Measurements from ENCODE around the gene TMX1.

TMX1 gene

GRCh38 chr14:51297066-51297465 is 57.0 kb downstream of the TMX1 start:
- Mint-ChIP-seq H3K9me3 (no peaks in the 10 kb centered on the region), H3K4me1 (peaks cover 10% of the 10 kb centered on the region)

GRCh38 chr14:51298895-51299294 is 58.8 kb downstream of the TMX1 start:
- ATAC-seq (peak; percentile 66), DNase-seq (no peak)
- Mint-ChIP-seq H3K4me3 (no peak overlapping the region), H3K27me3 (no peaks in the 10 kb centered on the region), H3K27ac (no peak overlapping the region), H3K4me1 (peaks cover 10% of the 10 kb centered on the region), H3K9me3 (no peaks in the 10 kb centered on the region)

More at GRCh38 chr14:51297066-51297465, 57.0 kb downstream of the TMX1 start:
- DNase-seq (no peak), ATAC-seq (no peak)
- H3K27ac Mint-ChIP-seq = no peak overlapping the region
- H3K27me3 Mint-ChIP-seq = no peaks in the 10 kb centered on the region
- no peak overlapping the region for H3K4me3 Mint-ChIP-seq

- ATAC-seq (no peak), DNase-seq (no peak)
- no peaks in the 10 kb centered on the region for H3K9me3 Mint-ChIP-seq
- peak overlapping the region in 1 of 2 donors; percentile 48 for H3K27ac Mint-ChIP-seq
- H3K4me1 Mint-ChIP-seq = peaks cover 21% of the 10 kb centered on the region
- H3K27me3 Mint-ChIP-seq = no peaks in the 10 kb centered on the region
- H3K4me3 Mint-ChIP-seq = no peak overlapping the region
Observed at GRCh38 chr14:51302295-51303030, 62.4 kb downstream of the TMX1 start.

GRCh38 chr14:51304438-51304837 is 64.4 kb downstream of the TMX1 start:
- Mint-ChIP-seq H3K4me3 (no peak overlapping the region), H3K27ac (no peak overlapping the region), H3K4me1 (peaks cover 11% of the 10 kb centered on the region), H3K27me3 (no peaks in the 10 kb centered on the region), H3K9me3 (no peaks in the 10 kb centered on the region)
- ATAC-seq = peak; percentile 79
- peak in 1 of 2 donors; percentile 23 for DNase-seq

- Mint-ChIP-seq H3K4me1 (peaks cover 11% of the 10 kb centered on the region), H3K9me3 (no peaks in the 10 kb centered on the region), H3K27ac (no peak overlapping the region), H3K4me3 (no peak overlapping the region), H3K27me3 (no peaks in the 10 kb centered on the region)
- ATAC-seq = peak; percentile 23
- no peak for DNase-seq
Observed at GRCh38 chr14:51304941-51305340, 64.9 kb downstream of the TMX1 start.

- DNase-seq (no peak), ATAC-seq (no peak)
- no peak overlapping the region for H3K27ac Mint-ChIP-seq
- peaks cover 11% of the 10 kb centered on the region for H3K4me1 Mint-ChIP-seq
- peaks cover 8% of the 10 kb centered on the region for H3K27me3 Mint-ChIP-seq
- H3K4me3 Mint-ChIP-seq = no peak overlapping the region
- H3K9me3 Mint-ChIP-seq = no peaks in the 10 kb centered on the region
Observed at GRCh38 chr14:51305751-51306150, 65.7 kb downstream of the TMX1 start.

Measured in stimulated activated naive CD8-positive, alpha-beta T cell treated with anti-CD3 and anti-CD28 coated beads, Interleukin-15, amount 100 ng/mL, for 72 hours (primary cell).